Osteocyte (in vitro differentiated cells): ENCODE measurements around the gene MROH8. TPM values are rescaled to one million over a fixed set of nuclear protein-coding genes. Genes with fewer than 3 reads are reported as not detected.

ENCODE experiments used
- DNase-seq: peaks from one replicate; pipeline ENCODE4 v3.0.0; 2021; ENCODE audit warnings: mixed read lengths; ENCODE audit not compliant: unreplicated experiment; ENCODE audit errors: extremely low spot score
- H3K27ac Mint-ChIP-seq: one replicate; pipeline ENCODE4 v1.8.0; 2021; ENCODE audit warnings: mild to moderate bottlenecking, mixed read lengths; ENCODE audit not compliant: unreplicated experiment
- H3K27me3 Mint-ChIP-seq: one replicate; pipeline ENCODE4 v1.8.0; 2021; ENCODE audit warnings: mixed read lengths; ENCODE audit not compliant: unreplicated experiment
- H3K36me3 Mint-ChIP-seq: one replicate; pipeline ENCODE4 v1.8.0; 2021; ENCODE audit warnings: mixed read lengths; ENCODE audit not compliant: unreplicated experiment
- H3K4me1 Mint-ChIP-seq: one replicate; pipeline ENCODE4 v1.8.0; 2021; ENCODE audit warnings: mixed read lengths; ENCODE audit not compliant: unreplicated experiment
- H3K4me3 Mint-ChIP-seq: one replicate; pipeline ENCODE4 v1.8.0; 2021; ENCODE audit warnings: mild to moderate bottlenecking, moderate library complexity, mixed read lengths; ENCODE audit not compliant: unreplicated experiment
- H3K9me3 Mint-ChIP-seq: one replicate; pipeline ENCODE4 v1.8.0; 2021; ENCODE audit warnings: mixed read lengths; ENCODE audit not compliant: unreplicated experiment
- long read RNA-seq: library from polyadenylated mRNA; unstranded; transcript quantifications from one replicate; pipeline ENCODE4 v2.0.0, GENCODE V29; 2021
- total RNA-seq: library from RNA; stranded (reverse); gene quantifications from 2 replicates; pipeline ENCODE4 v1.2.1, GENCODE V29; 2021
- TF ChIP-seq, protein P1 (sequence below): fragments of 200-600 bp; sonication (generic); IDR thresholded peaks from 2 replicates; pipeline ENCODE4 v1.5.0; 2021; ENCODE audit warnings: antibody characterized with exemption, mild to moderate bottlenecking, moderate library complexity

MROH8 gene
- 1.5 and 3.2 TPM in 2 replicates for total RNA-seq
- long read RNA-seq, partial matches to known transcripts: 3 of 14 reads
- long read RNA-seq, other reads (novel, unspliced or antisense): 9 of 14 reads

DNA sequence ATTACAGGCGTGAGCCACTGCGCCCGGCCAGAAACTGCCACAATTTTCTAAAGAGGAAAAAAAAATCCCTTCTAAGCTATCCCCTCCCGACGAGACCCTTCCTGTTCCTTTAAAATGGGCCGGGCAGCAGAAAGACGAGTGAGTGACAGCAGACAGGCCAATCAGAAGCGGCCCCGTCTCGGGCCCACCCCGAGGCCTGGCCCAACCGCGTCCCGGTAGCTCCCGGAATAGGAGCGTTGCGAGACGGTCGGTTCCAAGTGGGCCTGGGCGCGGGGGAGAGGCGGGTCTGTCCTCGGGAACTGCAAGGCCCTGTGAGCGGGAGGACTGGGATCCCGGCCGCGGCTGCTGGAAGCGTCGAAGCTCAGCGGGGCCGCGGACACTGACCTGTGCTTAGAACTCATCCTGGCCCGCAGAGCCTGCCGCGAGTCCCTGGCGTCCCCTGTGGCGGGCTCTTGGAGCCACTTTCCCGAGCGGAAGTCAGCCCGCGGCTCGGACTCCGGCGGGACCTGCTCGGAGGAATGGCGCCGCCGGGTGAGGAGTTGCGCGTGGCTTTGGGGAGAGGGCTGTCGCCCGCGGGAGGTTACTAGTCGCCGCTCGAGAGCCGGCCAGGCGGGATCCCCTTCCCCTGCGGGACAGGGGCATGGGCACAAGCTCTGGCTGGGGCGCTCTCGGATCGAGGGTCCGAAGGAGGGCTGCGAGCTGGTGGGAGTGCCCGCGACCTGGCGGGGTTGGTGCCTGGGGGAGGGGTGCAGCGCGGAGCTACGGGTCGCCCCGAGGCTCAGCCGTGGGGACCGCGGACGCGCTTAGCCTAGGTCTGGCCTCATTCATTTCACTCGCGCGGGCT is at the start of gene MROH8, which contains the start of gene RPN2:
Gene MROH8, minus strand, starts transcription at position 710 of the 844 bp plus-strand sequence.
Gene RPN2, plus strand, starts transcription at position 492 of the 844 bp plus-strand sequence. Its CDS starts 27 bp downstream, at position 519.
- Mint-ChIP-seq H3K27me3 (no peaks in the 10 kb centered on the region), H3K9me3 (no peaks in the 10 kb centered on the region), H3K4me3 (peak within 1 kb of the TSS; percentile 95), H3K27ac (peak within 1 kb of the TSS; percentile 99), H3K4me1 (peaks cover 26% of the 10 kb centered on the region), H3K36me3 (peaks cover 3% of the 10 kb centered on the region)
- TF ChIP-seq, protein P1, sequence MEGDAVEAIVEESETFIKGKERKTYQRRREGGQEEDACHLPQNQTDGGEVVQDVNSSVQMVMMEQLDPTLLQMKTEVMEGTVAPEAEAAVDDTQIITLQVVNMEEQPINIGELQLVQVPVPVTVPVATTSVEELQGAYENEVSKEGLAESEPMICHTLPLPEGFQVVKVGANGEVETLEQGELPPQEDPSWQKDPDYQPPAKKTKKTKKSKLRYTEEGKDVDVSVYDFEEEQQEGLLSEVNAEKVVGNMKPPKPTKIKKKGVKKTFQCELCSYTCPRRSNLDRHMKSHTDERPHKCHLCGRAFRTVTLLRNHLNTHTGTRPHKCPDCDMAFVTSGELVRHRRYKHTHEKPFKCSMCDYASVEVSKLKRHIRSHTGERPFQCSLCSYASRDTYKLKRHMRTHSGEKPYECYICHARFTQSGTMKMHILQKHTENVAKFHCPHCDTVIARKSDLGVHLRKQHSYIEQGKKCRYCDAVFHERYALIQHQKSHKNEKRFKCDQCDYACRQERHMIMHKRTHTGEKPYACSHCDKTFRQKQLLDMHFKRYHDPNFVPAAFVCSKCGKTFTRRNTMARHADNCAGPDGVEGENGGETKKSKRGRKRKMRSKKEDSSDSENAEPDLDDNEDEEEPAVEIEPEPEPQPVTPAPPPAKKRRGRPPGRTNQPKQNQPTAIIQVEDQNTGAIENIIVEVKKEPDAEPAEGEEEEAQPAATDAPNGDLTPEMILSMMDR: no peak
- peak; percentile 99 for DNase-seq

DNA sequence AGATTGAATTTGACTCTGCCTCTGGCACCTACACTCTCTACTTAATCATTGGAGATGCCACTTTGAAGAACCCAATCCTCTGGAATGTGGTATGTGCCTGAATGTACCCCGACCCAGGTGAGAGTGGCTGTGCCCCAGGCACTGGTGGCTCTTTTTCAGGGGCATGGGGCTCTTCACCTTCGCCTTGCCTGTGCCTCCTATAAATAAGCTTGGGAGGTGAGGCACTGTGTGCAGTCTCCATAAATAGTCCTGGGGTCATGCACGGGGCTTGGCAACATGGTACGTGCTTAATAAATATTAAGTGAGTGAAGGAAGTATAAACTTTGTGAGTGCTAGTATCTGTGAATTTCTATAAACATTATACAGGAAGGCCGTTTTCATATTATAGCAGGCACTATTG is 49.3 kb upstream of the MROH8 start:
- no peaks in the 10 kb centered on the region for H3K9me3 Mint-ChIP-seq
- DNase-seq: no peak
- H3K4me1 Mint-ChIP-seq: no peaks in the 10 kb centered on the region
- TF ChIP-seq, protein P1: no peak
- peaks cover 63% of the 10 kb centered on the region for H3K36me3 Mint-ChIP-seq
- H3K27ac Mint-ChIP-seq: no peak overlapping the region
- H3K27me3 Mint-ChIP-seq: no peaks in the 10 kb centered on the region
- no peak overlapping the region for H3K4me3 Mint-ChIP-seq

DNA sequence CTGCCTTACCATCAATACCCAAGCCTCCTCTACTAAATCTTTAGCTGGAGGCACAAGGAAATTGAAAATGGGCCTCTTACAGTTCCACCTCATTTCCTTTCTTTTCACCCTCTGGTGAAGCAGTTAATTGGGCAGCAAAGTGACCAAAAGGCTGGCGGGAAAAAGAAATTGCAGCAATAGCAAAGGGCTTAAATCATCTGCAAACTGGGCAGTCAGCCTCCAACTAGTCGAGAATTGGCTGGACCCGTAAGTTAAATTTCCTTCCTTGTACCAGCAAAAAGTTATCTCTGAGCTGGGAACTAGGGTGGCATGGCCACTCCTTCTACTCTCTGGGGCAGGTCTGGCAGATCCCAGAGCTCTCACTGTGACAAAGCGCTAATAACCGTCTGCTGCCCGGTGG is 48.7 kb upstream of the MROH8 start:
- Mint-ChIP-seq H3K9me3 (no peaks in the 10 kb centered on the region), H3K4me1 (no peaks in the 10 kb centered on the region), H3K36me3 (peaks cover 69% of the 10 kb centered on the region), H3K4me3 (no peak overlapping the region), H3K27me3 (no peaks in the 10 kb centered on the region), H3K27ac (no peak overlapping the region)
- DNase-seq: no peak
- TF ChIP-seq, protein P1: no peak

DNA sequence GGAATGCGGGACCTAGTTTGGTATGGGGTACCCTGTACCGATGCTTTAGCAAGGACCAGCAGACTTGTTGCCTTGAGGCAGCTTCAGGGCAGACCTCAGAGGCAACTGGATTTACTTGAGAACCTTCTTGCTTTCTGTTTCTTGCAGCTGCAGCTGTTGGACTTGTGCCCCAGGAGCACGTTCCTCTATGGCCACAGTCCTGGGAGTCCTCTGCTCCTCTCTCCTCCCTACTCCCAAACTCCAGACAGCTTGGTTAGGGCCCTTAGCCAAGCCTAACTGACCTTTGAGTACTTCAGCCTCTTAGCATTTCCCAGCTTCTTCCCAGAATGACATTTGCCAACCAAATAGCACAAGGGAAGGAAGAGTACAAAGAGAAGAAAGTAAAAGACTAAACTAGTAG is 47.5 kb upstream of the MROH8 start:
- no peak overlapping the region for H3K4me3 Mint-ChIP-seq
- no peak for DNase-seq
- TF ChIP-seq, protein P1: no peak
- peaks cover 62% of the 10 kb centered on the region for H3K36me3 Mint-ChIP-seq
- no peaks in the 10 kb centered on the region for H3K4me1 Mint-ChIP-seq
- no peaks in the 10 kb centered on the region for H3K27me3 Mint-ChIP-seq
- no peak overlapping the region for H3K27ac Mint-ChIP-seq
- no peaks in the 10 kb centered on the region for H3K9me3 Mint-ChIP-seq

DNA sequence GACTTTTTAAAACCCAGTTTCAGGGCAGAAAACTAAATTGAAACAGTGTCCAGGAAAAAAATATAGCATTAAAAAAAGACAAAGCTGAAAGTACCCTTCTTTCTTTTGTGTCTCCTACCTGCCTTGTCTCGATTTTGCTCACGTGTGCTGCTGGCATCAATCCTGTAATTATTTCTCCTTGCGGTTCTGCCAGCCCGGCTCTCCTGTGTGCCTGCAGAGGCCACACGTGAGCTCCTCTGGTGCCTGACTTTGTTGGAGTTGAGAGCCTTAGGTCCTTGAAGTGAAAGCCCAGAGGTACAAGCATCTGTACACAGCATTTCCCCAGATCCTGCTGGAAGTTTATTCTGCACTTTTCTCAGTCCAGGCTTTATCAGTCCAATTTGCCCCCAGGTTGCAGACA is 45.8 kb upstream of the MROH8 start:
- peaks cover 49% of the 10 kb centered on the region for H3K36me3 Mint-ChIP-seq

More for the DNA sequence above, 45.8 kb upstream of the MROH8 start:
- no peak overlapping the region for H3K27ac Mint-ChIP-seq
- no peak overlapping the region for H3K4me3 Mint-ChIP-seq
- no peak for DNase-seq
- TF ChIP-seq, protein P1: no peak
- no peaks in the 10 kb centered on the region for H3K9me3 Mint-ChIP-seq
- no peaks in the 10 kb centered on the region for H3K27me3 Mint-ChIP-seq
- no peaks in the 10 kb centered on the region for H3K4me1 Mint-ChIP-seq
